ENCODE data around the gene ZBED4.

GRCh38 chr22:49938565-49939136 is 85.0 kb downstream of the ZBED4 start:
- TF ChIP-seq SP1 (IDR thresholded peaks at IDR 0.05) = no peak
- TF ChIP-seq, protein P1, sequence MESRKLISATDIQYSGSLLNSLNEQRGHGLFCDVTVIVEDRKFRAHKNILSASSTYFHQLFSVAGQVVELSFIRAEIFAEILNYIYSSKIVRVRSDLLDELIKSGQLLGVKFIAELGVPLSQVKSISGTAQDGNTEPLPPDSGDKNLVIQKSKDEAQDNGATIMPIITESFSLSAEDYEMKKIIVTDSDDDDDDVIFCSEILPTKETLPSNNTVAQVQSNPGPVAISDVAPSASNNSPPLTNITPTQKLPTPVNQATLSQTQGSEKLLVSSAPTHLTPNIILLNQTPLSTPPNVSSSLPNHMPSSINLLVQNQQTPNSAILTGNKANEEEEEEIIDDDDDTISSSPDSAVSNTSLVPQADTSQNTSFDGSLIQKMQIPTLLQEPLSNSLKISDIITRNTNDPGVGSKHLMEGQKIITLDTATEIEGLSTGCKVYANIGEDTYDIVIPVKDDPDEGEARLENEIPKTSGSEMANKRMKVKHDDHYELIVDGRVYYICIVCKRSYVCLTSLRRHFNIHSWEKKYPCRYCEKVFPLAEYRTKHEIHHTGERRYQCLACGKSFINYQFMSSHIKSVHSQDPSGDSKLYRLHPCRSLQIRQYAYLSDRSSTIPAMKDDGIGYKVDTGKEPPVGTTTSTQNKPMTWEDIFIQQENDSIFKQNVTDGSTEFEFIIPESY (IDR thresholded peaks at IDR 0.05) = no peak
- TF ChIP-seq, protein P2, sequence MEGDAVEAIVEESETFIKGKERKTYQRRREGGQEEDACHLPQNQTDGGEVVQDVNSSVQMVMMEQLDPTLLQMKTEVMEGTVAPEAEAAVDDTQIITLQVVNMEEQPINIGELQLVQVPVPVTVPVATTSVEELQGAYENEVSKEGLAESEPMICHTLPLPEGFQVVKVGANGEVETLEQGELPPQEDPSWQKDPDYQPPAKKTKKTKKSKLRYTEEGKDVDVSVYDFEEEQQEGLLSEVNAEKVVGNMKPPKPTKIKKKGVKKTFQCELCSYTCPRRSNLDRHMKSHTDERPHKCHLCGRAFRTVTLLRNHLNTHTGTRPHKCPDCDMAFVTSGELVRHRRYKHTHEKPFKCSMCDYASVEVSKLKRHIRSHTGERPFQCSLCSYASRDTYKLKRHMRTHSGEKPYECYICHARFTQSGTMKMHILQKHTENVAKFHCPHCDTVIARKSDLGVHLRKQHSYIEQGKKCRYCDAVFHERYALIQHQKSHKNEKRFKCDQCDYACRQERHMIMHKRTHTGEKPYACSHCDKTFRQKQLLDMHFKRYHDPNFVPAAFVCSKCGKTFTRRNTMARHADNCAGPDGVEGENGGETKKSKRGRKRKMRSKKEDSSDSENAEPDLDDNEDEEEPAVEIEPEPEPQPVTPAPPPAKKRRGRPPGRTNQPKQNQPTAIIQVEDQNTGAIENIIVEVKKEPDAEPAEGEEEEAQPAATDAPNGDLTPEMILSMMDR (IDR thresholded peaks at IDR 0.05; ENCODE audit: low read depth, low read length, missing input control) = no peak
